Stimulated activated CD8-positive, alpha-beta memory T cell treated with anti-CD3 and anti-CD28 coated beads, Interleukin-12 subunit alpha, Interleukin-12 subunit beta, amount 100 ng/mL, for 4 hours (primary cell): ENCODE data around the gene PNPLA3.

Experiments used
- DNase-seq: peaks from one replicate; pipeline ENCODE4 v3.0.0-alpha.2; 2020; ENCODE audit warnings: low read depth

PNPLA3 gene, protein sequence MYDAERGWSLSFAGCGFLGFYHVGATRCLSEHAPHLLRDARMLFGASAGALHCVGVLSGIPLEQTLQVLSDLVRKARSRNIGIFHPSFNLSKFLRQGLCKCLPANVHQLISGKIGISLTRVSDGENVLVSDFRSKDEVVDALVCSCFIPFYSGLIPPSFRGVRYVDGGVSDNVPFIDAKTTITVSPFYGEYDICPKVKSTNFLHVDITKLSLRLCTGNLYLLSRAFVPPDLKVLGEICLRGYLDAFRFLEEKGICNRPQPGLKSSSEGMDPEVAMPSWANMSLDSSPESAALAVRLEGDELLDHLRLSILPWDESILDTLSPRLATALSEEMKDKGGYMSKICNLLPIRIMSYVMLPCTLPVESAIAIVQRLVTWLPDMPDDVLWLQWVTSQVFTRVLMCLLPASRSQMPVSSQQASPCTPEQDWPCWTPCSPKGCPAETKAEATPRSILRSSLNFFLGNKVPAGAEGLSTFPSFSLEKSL

DNA sequence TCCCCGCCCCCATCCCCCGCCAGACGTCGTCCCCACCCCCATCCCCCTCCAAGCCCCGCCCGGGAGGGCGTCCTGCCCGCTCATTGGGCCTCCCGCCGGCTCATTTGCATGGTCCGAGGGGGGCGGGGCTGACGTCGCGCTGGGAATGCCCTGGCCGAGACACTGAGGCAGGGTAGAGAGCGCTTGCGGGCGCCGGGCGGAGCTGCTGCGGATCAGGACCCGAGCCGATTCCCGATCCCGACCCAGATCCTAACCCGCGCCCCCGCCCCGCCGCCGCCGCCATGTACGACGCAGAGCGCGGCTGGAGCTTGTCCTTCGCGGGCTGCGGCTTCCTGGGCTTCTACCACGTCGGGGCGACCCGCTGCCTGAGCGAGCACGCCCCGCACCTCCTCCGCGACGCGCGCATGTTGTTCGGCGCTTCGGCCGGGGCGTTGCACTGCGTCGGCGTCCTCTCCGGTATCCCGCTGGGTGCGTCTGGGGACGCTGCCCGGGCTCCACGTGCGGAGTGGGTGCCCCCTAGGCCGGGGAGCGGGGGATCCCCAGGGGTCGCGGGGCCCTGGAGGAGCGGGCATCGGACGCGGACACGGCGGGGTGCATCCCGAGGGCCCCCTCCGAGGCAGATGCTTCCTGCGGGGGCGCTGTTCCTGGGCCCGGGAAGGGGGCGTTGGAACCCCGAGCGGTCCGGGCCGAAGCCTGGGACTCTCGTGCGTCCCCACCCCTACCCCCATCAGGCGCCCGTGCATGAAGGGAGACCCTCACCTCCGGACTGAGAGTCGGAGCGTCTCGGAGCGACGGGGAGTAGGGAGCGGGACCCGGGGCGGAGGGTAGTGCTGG lies at the start of gene PNPLA3:
PNPLA3 (plus strand) TSS at position 175 of the 834 bp plus-strand sequence; CDS start at position 282, 107 bp downstream.
- peak; percentile 64 for DNase-seq

DNA sequence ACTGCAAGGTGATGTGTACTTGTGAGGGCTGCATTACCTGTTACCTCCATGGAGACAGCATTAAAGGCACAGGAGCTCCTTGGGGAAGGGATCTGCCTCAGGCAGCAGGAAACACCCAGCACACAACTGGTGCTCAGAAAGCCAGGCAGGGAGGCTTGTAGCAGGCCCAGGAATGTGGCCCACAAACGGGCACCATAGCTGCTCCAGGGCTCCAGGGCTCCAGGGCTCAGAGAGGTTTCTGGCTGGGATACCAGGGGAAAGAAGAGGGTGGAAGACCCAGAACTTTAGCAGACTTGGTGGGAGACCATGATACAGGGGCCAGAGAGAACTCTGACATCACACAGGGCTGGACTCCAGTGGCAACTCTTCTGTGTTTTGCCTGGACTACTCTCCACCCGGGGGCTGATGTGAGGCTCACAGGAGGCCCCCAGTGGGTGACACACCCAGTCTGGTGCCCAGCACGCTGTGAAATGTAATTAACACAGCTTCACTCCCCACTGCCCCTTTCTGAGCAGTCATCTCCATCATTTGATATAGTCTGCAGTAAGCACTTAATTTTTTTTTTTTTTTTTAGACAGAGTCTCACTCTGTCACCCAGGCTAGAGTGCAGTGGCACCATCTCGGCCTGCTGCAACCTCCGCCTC lies 46.6 kb upstream of the PNPLA3 start:
- DNase-seq, result no peak

DNA sequence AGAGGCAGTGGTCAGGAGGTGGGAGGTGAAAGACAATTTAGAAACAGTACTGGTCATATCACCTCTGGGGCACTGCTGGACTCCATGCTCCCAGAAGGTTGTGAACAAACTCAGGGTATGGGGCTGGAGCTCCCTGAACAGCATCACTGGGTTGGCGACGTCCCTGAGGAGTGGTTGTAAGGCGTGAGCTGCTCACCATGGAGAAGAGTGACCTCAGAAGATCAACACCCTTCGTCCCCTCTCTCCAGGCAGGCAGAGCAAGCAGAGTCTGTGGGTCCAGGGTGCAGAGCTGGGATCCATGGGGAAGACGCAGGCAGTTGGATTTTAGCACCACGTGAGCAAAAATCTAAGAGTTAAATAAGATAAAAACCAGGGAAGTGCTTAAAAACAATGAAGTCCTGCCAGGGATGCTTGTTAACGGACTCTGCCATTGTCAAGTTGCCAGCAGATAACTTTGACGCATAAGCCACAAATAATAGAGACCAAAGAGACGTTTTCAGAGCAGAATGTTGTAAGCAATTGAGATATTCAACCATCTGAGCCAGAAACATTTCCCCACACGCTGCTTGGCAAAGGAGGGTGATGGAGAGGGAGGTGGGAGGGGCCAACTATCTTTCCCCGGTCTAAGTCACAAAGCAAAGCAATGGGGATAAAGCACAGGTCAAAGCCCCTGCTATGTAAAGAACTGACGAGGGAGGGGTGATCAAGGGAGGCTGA lies 45.4 kb upstream of the PNPLA3 start:
- no peak for DNase-seq

DNA sequence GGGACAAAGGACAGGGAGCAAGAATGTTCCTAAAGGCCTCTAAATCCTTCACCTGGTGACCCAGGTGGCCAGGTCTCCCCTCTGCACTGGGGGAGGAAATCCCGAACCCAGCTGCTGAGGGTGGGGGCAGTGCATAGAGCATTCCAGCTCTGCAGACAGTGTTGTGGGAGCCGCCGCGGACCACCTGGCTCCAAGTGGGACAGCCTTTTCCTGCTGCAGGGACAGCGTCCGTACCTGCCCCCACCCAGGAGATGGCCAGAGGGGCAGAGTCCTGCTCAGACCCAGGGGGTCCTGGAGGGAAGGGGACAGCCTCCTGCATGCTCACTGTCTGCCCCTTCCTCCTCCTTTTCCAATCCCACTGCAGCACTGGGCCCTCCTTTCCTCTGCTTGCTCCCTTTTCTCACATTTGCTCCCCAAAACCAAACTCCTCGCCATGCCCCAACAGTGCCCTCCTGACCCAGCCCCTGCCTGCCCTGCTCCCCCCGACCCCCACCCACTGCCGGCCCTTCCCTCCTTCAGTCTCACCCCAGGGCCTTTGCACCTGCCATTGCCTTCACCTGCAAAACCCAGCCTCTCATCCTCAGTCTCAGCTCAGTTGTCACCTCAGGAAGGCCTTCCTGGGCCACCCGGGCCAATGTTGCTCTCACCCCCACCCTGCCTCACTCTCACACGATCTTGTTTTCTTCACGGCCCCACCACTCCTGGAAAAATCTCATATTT lies 44.6 kb upstream of the PNPLA3 start:
- no peak for DNase-seq

DNA sequence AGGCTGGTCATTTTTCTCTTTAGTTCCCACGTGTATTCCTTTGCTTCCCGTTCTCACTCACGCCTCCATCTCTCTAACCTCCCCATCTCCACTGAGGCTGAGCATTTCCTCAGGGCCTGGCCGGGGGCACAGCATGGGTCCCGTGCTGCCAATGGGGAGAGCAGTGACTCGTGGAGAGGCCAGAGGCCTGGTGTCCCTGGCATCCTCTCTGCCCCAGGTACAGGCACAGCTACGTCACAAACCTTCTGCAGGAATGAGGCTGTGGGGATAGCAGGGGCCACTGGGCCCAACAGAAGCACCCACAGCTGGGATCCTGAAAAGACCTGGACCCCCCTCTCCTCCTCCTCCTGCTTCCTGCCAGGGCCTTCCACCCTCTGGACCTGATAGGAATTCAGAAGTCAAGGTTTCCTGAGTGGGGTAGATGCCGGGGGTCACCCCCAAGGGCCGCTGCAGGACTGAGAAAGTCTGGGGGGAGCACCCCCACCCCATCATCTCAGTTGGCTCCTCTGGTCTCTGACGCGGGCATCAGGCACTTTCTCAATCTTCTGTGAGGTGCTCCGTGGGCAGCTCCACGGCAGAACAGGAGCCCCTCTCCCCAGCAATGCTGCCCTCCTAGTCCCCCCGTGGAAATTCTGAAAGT lies 43.6 kb upstream of the PNPLA3 start:
- no peak for DNase-seq

DNA sequence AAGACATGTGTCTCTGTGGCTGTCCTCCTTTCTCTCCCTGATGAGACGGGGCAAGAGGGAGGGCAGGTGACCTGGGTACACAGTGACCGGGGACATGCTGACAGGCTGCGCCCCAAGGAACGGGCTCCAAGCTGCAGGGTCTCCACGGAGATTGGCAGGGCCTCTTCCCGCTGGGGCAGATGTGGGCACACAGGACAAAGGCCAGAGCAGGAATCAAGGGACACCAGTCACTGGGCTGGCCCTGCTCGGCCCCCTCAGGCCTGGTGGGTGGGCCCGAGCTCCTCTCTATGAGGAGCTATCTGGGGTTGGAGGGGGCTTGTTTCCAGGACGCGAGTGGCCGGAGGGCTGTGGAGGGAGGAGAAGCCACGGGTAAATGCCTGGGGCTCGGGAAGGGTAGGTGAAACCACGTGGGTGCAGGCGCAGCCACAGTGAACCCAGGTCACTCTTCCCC lies 43.0 kb upstream of the PNPLA3 start:
- DNase-seq, result no peak

DNA sequence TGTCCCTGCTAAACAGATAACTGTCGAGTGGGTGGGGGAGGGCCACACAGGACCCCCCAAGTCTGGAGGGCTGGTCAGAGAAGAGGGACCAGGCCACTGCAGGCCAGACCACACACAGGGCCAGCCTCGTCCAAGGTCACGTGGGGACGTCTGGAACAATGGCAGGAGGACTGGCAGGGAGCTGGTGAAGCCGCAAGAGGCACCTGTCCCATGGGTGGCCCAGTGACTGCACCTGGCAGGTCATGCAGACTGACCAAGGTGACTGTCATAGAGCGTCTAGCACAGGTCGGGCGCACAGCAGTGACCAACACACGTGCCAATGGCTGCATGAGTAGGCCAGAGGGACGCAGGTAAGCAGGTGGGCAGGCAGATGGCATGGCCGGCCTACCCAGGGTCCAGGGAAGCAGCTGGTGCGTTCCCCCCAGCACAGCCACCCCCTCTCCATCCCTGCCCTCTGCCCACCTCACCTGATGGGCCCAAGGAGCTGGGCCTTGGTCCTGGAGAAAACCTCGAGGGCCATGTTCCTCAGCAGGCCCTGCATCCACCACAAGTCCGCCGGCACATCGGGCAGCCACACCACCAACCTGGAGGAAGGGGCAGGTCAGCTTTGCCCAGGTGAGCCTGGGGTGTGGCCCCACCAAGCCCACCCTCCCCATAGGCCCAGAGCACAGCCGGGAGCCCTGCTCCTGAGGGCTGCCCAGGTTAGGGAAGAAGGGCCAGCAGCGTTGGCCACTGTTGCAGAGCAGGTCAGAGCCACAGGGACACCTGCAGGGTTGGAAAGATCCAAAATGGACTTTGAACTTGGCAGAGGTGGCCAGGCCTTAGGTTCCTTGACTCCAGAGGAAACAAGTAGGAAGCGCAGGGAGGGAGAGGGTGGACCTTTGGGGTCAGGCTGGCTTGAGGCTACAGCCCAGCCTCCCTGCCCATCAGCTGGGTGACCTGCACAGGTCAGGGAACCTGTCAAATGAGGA lies 42.2 kb upstream of the PNPLA3 start:
- no peak for DNase-seq

DNA sequence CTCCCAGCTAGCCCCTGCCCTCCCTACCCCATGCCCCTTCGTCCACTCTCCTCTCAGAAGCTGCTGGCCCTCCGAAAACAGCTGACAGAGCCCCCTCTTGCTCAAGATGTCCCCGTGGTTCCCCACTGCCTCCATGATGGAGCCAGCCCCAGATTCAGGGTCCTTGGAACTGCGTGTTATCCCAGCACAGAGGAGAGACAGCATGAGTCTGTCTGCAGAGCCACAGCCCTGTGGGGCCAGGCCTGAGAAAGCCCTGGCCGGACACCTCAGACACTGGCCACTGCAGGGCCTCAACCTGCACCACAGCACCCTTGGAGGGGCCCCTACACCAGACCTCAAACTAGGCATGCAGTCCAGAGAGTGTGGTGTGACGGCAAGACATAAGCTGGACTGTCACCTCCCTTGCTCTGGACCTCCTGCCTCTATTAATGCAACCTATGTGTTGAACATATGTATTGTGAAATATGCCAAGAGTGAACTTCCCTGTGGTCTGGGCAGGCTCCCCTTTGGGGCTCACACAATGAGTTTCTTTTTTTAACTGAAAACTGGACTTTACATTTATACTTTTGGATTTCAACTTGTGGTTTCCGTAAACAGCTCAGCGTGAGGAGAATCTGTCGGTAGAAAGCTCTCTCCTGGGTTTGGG lies 41.4 kb upstream of the PNPLA3 start:
- DNase-seq, result no peak

DNA sequence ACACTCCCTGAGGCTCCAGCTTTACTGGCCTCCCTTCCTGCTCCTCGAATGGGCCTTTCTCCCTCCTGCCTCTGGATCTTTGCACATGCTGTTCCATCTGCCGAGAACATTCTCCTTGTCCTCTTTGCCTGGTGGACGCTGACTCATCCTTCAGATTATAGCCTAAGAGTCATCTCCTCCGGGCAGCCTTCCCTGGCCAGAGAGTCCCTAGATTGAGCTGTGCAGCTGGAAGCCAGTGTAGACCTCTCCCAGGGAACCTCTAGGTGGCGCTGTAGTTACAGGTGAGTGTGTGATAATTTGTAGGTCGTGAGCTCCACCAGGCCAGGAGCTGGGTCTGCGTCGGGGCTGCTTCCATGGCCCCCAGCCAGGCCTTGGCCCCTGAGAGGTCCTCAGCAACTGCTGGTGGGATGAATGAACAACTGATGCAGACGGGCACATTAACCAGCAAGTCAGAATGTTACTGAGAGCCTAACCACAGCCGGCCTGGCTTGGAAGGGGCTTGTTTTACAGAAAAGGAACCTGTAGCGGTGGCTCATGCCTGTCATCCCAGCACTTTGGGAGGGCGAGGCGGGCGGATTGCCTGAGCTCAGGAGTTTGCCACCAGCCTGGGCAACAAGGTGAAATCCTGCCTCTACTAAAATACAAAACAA lies 40.5 kb upstream of the PNPLA3 start:
- no peak for DNase-seq

DNA sequence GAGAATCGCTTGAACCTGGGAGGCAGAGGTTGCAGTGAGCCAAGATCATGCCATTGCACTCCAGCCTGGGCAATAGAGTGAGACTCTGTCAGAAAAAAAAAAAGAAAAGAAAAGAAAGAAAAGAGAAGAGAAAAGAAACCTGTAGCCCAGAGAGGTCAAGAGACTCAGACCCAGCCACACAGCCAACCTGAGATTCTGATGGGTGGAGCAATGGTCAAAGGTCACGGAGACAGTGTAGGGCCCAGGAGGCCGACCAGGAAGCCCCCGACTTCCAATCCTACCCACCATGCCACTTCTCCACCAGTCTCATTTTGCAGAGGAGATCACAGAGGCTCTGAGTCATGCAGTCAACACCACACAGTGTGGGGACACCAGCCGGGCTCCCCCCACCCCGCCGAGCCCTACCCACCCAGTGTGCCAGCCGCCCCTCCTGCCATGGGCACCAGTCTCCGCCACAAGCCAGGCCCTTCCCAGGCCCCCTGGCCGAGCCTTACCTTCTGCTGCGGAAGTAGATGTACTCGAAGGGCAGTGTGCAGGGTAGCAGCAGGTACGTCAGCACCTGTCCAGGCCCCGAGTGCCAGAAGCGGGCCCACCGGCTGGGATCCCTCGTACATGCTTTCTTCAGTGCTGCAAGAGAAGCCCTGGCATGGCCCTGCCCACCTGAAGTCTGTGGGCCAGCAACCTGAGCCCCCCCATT lies 39.7 kb upstream of the PNPLA3 start:
- DNase-seq, result no peak

DNA sequence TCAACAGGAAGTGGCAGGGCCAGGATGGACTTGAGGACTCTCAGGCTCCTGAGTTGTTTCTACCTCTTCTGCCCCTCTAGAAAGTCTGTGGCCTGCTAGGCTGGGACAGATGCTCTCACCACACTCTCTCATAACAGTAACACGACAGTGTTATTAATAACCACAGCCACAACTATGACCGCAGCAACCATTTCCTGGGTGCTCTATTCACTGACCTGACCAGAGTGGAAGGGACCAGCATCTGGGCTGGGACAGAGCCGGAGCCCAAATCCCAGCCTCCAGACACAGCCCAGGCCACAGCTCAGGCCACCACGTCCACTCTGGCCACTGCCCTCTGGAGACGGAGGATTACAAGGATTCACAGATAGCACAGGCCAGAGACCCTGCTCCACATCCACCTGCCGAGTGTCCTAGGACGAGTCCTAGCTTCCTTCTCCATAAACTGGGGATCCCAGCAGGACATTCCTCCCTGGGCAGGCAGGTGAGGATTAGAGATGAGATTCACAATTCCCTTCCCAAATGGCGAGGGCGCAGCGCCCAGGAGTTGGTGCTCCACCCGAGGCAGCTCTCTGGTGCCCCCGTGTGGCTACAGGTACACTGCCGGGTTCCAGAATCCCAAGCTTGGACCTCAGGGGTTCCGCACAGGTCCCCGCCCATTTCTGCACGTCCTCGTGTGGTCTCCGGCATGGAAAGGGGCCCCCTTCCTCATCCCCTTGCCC lies 38.8 kb upstream of the PNPLA3 start:
- DNase-seq, result no peak

DNA sequence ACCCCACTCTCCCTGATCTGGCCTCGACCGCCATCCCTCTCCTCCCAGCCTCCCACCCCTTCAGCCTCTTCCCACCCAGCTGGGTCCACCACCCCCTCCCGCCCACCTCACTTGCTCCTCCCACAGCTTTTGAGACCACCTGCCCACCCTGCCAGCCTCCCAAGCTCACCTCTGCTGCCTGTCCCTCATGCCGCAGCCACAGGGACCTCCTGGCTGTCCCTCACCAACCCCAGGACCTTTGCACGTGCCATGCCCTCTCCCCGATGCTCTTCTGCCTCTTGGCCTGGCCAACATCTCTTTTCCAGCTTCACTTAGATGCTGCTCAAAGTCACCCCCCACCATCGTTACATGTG lies 38.3 kb upstream of the PNPLA3 start:
- no peak for DNase-seq

DNA sequence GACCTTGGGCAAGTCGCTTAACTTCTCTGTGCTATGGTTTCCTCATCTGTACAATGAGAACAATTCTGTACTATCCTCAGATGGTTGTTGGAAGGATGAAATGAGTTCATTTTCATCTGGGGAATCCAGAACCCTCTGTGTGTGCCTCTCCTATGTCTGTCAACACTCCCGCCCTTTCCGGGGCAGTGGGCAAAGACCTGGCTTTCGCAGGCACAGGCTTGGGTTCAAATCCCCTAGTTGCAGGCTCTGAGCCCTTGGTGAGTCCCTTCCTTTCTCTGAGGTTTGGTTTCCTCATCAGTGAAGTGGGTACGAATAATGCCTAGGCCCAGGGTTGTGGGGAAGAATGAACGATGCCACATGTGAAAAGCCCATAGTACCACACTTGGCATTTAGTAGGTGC lies 37.8 kb upstream of the PNPLA3 start:
- DNase-seq, result no peak

DNA sequence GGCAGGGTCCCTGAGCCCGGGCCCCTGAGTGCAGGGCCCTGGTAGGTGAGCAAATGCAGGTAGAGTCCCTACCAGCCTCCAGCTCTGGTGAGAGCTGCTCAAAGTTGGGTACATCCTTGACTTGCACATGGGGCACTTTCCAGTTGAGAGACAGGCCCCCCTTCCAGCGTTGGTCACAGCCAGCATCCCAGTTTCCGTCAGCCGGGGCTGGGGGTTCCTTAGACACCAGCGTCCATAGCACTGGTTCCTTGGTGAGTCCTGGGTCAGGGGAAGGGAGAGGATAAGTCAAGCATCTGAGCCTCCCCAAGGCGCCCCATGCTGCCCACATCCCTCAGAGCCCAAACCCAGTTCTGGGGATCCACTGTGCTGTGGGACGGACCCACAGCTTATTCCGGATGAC lies 37.4 kb upstream of the PNPLA3 start:
- no peak for DNase-seq

DNA sequence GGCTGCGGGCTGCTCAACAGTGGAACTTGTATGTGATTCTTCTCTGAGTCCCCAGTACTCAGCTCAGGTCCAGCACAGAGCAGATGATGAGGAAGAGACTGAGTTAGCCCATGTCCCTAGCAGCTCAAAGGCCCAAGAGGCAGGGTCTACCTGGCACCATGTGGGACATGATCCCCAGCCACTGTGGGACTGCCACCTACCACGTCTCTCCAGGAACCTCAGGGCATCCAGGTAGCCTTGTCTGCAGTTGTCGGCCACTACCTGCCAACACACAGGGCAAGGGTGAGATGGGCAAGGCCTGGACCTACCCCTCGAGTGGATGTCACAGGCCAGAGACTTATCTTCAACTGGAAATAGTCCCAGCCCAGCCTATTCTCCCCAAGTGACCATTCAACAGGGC lies 36.2 kb upstream of the PNPLA3 start:
- no peak for DNase-seq

DNA sequence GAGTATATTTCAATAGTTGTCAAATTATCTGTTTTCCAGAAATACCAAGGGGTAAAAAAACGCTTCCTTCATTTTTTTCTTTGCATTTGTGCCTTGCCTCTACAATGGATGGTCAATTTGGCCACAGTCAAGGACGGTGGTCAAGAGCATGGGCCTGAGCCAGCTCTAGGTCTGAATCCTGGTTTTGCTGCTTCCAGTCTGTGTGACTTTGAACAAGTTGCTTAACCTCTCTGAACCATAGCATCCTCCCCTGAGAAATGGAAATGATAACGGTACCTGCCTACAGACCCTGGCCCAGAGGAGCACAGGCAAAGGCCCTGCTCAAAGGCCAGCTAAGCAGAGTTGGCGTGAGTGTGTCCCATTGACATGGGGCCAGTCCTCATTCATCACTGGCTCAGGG lies 34.9 kb upstream of the PNPLA3 start:
- no peak for DNase-seq

DNA sequence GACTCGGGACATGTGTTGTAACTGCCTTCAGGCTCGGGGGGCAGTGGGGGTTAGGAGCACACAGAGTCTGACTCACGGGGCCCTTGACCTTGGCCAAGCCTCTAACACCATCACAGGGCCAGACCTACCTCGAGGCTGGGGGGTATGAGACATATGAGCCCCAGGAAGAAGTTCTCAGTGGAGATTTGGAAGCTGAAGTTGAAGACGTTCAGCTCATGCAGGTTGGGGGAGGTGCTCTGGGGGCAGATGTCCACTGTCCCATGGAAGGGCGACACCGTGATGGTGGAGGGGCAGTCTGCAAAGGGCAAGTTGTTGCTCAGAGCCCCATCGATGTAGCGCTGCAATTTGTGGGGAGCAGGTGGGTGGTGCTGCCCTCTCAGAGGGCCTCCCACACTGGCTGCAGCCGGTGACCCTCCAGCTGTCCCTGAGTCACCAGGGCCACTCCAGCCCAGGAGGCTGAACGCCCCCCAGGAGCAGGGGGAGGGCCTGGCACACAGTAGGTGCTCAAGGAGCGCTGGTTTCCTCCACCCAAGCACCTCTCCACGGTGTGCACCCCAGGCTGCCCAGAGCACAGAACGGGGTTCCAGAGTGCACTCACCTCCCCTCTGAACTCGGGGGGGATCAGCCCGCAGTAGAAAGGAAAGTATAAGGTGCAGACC lies 34.3 kb upstream of the PNPLA3 start:
- DNase-seq, result no peak
